Stromal cell of bone marrow (primary cell): Measurements from ENCODE around the gene BSPRY.
"Not testable (repeated sequence)": the region's sequence is repeated elsewhere in the genome, so short reads cannot be mapped to it uniquely, and the experiment has no call there.

Experiments used
- DNase-seq: peaks from one replicate; pipeline ENCODE4 v3.0.0-alpha.2; 2012; ENCODE audit warnings: low read depth

BSPRY gene

DNA sequence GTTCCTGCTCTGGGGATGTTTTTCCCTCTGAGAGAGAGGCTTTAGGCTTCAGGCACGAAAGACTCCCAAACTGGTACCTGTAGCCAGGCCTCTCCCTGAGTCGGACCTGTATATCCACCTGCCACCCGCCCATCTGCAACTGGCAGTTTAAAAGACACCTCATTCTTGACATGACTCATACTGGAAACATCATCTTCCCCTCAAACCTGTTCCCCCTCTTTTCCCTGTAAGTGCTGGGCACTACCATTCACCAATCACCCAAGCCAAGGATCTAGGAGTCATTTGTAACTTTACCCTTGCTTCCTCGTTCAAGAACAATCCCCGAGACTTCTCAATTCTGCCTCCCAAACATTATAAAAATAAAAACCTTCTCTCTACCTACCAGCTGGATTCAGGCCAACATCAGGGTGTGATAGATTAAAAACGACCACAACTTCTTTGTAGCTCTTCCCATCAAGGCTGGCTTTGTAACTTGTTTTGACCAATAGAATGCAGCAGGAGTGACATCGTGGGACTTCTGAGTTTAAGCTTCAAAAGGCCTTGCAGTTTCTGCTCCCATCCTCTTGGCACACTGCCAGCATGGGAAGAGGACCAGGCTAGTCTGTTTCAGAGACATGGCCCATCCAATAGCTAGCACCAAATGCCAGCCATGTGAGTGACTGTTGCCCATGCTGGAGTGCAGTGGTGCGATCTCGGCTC is 7.5 kb upstream of the BSPRY start:
- DNase-seq: no peak

DNA sequence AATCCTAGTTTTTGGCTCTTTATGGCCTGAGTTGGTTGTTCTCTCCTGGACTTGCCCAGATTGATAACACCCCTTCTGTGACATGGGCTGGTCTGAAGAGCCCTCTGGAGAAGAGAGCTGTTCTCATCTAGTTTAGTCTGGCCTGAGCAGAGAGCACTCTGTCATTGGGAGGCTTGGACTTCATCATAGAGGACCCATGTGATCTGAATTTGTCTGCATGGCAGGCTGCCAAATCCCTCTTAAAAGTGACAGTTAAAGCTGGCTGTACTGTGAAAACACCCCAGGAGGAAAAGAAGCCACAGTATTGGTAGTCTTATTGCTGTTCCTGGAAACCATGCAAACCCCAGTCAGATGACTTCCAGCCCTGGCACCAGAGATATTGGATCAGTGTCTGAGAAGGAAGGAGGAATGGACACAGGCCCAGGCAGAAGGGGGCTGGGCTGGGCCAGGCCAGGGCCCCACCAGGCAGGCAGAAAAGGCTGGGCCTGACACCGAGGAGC is 5.6 kb upstream of the BSPRY start:
- peak; percentile 94 for DNase-seq

GRCh38 chr9:113345190-113345589 is 4.2 kb upstream of the BSPRY start:
- DNase-seq: no peak

DNA sequence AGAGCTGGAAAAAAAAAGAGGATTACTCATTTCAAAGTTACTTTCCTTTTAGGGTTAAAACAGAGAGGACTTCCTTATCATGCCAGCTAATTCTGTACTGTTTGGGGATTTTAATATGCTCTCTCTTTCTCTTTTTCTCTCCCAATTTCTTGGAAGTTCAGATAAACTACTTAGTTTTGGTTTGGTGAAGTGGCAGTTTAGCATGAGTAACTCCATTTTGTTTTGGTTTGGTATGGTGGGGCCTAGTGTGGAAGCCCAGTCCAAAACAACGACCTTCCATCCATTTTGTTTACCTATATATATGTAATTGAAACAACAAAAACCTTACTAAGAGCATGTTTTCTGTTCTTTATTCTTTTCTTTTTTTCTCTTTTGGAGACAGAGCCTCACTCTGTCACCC is 3.7 kb upstream of the BSPRY start:
- DNase-seq: no peak

DNA sequence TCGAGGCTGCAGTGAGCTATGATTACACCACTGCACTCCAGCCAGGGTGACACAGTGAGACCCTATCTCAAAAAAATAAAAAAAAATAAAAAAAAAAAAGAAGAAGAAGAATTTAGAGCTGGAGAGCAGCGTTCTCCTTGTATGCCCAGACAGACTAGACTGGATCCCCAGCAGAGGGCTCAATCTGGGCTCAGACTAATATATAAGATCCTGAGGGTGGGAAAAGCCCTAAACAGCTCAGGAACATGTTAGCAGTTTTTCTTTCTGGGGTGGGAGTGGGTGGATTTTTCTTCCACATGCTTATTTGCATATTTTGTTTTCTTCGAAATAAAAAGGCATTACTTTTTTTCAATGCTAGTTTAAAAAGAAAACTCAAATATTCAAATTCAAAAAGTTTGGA is 904 bp upstream of the BSPRY start:
- DNase-seq: no peak

GRCh38 chr9:113349066-113349444 is 286 bp upstream of the BSPRY start:
- DNase-seq: no peak

- no peak for DNase-seq
These were observed 843 bp downstream of the BSPRY start for GRCh38 chr9:113350107-113350661.

GRCh38 chr9:113350937-113351336 is 1.6 kb downstream of the BSPRY start:
- no peak for DNase-seq

GRCh38 chr9:113352006-113352405 is 2.7 kb downstream of the BSPRY start:
- DNase-seq: no peak

DNA sequence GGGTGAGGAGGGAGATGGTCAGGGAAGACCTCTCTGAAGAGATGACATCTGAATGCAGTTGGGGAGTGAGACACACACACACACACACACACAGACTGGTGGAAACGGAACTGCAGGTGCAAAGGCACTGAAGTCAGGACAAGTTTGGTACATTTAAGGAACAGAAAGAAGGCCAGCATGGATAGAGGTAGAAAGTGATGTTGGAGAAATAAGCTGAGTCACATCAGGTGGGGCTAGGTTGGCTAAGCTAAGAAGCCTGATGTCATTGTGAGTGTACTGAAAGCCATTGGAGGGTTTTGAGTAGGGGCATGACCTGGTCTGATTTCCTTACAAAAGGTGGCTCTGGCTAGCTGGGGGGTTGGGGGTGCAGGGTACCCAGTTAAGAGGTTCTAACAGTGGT is 3.1 kb downstream of the BSPRY start:
- DNase-seq: no peak

DNA sequence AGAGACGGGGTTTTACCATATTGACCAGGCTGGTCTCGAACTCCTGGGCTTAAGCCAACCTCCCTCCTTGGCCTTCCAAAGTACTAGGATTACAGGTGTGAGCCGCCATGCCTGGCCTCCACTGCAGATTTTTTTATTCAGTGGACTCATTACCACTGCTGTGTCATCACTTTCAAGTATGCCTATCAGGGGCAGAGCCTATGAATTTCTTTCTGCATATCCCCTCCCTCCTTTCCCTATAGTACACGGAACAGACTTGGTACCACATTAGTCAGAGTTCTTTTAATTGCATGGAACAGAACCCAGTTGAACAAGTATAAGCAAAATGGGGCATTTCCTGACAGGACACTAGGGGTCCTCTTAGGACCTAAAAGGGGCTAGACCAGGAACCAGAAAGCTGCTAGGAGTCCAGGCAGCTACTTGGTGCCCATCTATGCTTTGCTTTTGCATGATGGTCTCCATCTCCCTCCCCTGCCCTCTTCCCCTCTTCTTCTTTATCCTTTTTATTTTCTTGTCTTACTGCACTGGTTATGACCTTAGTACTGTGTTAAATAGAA is 5.8 kb downstream of the BSPRY start:
- DNase-seq: no peak

- no peak for DNase-seq
These were observed 7.4 kb downstream of the BSPRY start for GRCh38 chr9:113356686-113357292.

- DNase-seq: no peak
These were observed 10.0 kb downstream of the BSPRY start for GRCh38 chr9:113359385-113359784.

DNA sequence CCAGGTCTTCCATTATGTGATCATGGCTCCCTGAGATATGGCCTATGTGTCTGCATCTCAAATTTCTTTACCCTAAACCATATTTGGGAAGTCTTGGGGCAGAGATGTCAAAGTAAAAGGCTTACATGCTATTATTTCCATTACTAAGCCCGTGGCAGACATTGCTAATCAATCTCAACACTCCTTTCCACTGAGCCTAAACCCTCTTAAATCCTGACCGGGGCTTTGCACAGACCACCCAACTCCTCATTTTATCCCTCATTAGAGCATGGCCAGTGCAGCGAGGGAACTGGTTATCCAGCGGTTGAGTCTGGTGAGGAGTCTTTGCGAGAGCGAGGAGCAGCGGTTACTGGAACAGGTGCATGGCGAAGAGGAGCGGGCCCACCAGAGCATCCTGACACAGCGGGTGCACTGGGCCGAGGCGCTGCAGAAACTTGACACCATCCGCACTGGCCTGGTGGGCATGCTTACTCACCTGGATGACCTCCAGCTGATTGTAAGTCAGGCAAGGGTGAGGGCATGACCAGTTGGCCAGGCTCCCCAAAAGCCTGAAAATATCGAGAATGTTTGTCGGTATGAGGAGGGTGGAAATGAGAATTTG is 11.0 kb downstream of the BSPRY start:
- DNase-seq: no peak

DNA sequence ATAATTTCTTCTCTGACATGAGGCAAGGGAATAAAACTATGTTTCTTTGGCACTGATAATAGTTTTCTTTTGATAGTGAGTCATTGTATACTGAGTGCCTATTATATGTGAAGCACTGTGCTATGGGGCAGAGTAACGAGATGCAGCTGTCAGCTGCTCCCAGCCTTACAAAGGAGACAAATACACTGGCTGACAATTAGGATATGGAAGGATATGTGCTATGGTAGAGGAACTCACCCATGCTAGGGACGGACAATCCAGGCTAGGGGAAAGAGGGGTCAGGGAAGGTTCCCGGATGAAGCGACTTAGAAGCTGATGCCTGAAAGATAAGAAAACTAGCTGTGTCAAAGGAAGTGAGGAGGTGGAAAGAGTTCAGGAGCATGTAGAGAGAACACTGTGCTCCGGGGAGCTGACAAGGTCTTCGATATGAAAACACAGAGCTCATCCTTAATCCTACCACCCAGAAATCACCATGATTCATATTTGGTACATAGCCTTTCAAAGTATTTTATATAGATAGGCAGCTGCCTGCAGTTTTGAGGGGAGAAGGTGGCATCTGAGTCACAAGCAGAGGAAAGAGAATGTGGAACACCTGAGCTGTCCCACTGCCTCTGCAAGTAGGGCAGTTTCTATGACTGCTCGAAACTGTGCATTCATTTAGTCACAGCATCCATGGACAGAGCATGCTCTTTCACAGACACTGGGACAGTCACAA is 12.1 kb downstream of the BSPRY start:
- peak; percentile 19 for DNase-seq

DNA sequence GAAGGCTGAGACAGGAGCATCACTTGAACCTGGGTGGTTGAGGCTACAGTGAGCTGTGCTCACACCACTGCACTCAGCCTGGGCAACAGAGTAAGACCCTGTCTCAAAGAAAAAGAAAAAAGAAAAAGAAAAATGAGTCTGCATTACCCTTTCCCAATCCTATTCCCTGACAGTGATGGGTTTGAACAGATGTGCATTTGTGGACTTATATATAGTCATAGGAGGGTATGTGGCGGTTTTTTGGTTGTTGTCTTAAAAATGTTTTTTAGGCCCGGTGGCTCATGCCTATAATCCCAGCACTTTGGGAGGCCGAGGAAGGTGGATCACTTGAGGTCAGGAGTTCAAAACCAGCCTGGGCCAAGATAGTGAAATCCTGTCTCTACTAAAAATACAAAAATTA is 14.0 kb downstream of the BSPRY start:
- DNase-seq: no peak

- no peak for DNase-seq
These were observed 15.6 kb downstream of the BSPRY start for GRCh38 chr9:113364951-113365350.

DNA sequence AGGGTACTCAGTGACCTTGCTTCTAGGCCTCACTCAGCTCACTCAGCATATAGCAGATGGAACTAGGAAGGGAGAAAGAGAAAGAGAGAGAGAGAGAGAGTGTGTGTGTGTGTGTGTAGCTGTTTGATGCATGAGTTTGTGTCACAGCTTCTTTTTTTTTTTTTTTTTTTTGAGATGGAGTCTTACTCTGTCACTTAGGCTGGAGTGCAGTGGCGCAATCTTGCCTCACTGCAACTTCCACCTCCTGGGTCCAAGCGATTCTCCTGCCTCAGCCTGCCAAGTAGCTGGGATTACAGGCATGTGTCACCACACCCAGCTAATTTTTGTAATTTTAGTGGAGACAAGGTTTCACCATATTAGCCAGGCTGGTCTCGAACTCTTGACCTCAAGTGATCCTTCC is 16.3 kb downstream of the BSPRY start:
- not testable (repeated sequence) for DNase-seq

- DNase-seq: no peak
These were observed 19.1 kb downstream of the BSPRY start for GRCh38 chr9:113368348-113368981.

DNA sequence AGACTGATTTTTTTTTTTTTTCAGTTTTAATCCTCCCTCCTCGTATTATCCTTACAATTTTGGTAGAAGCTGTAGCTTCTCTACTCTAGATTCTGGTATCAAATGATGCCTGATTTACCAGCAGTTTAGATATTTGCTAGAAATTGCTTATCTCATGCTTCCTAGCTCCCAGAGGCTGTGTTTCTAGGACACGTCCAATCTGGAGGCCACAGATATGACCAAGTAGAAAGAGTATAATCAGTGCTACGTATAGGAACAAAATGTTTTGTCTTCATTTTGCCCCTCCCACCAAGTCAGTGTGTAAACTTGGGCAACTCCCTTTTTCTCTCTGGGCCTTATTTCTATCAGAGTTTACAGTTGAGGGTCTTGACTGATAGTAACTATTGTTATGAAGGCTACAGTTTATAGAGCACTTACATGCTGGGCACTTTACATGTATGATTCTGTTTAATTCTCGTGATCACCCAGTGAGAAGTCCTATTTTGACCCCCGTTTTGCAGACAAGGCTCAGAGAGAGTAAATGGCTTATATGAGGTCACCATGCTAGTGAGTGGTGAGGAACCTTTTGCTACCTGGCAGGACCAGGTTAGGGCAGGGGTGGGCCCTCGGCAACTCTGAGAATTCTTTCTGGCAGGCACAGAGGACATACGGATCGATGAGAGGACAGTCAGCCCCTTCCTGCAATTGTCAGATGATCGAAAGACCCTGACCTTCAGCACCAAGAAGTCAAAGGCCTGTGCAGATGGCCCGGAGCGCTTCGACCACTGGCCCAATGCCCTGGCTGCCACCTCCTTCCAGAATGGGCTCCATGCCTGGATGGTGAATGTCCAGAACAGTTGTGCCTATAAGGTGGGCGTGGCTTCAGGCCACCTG is 19.9 kb downstream of the BSPRY start:
- no peak for DNase-seq

- DNase-seq: no peak
These were observed 20.5 kb downstream of the BSPRY start for GRCh38 chr9:113369855-113370140.
